Sigmoid colon (tissue), 7 donors: Measurements from ENCODE around the gene CTRB2. TPM values are rescaled to one million over a fixed set of nuclear protein-coding genes. Genes with fewer than 3 reads are reported as not detected.

Source experiments
- DNase-seq: peaks from one replicate; pipeline ENCODE4 v3.0.0-alpha.2; 2019
- H3K27ac ChIP-seq, 4 donors: fragments of 200-600 bp; sonication (generic); one replicate each; pipeline ENCODE4 v1.5.1; 2016 to 2019; ENCODE audit warnings: mild to moderate bottlenecking in 1 of 4
- H3K27me3 ChIP-seq, 3 donors: fragments of 200-600 bp; sonication (generic); one replicate each; pipeline ENCODE4 v1.5.1; 2019; ENCODE audit warnings: mild to moderate bottlenecking in 1 of 3
- H3K36me3 ChIP-seq, 4 donors: fragments of 200-600 bp; sonication (generic); one replicate each; pipeline ENCODE4 v1.5.1; 2016 to 2019
- H3K4me1 ChIP-seq, 4 donors: fragments of 200-600 bp; sonication (generic); one replicate each; pipeline ENCODE4 v1.5.1; 2017 to 2019
- H3K4me3 ChIP-seq, 4 donors: fragments of 200-600 bp; sonication (generic); one replicate each; pipeline ENCODE4 v1.5.1; 2017 to 2019; ENCODE audit warnings: mild to moderate bottlenecking in 2 of 4, moderate library complexity in 1 of 4
- H3K9me3 ChIP-seq, 4 donors: fragments of 200-600 bp in 3 of 4; sonication (generic) in 3 of 4; one replicate each; pipeline versions ENCODE4 v1.5.1 to v1.6.1; 2013 to 2019
- CTCF ChIP-seq, 4 experiments: fragments of 450-650 bp in 3 of 4; fragments of 200-600 bp in 1 of 4; IDR thresholded peaks; one replicate each; pipeline ENCODE4 v1.5.1; 2016 to 2019; ENCODE audit warnings: antibody characterized with exemption in 4 of 4, mild to moderate bottlenecking in 3 of 4, moderate library complexity in 2 of 4
- EP300 ChIP-seq, 4 donors: sonication (generic); formaldehyde crosslinking; IDR thresholded peaks; one replicate each; pipeline ENCODE4 v1.6.1; 2017; ENCODE audit warnings: antibody characterized with exemption in 4 of 4
- POLR2A ChIP-seq, 2 donors: fragments of 450-650 bp; IDR thresholded peaks; one replicate each; pipeline ENCODE4 v1.6.1; 2016; ENCODE audit warnings: antibody characterized with exemption in 2 of 2, mild to moderate bottlenecking in 2 of 2, moderate library complexity in 2 of 2
- POLR2AphosphoS5 ChIP-seq, 4 donors: sonication (generic); formaldehyde crosslinking; IDR thresholded peaks; one replicate each; pipeline ENCODE4 v1.6.1; 2017; ENCODE audit warnings: antibody characterized with exemption in 4 of 4
- WGBS, 2 donors: extraction: QIAGEN DNeasy Blood & Tissue Kit; methylation state at CpG; one replicate each; pipeline ENCODE4 v1.1.7; 2013; 5-methylcytosine and 5-hydroxymethylcytosine counted together
- intact Hi-C: fragments of 100-400 bp; cut with DNase I; formaldehyde crosslinking; loops from one replicate; pipeline ENCODE4 v1.15.1; 2023
- polyA plus RNA-seq, 3 donors: library from polyadenylated mRNA; stranded (reverse); fragments of 200-250 nt; gene quantifications; one replicate each; pipeline ENCODE4 v1.2.3, GENCODE V29; 2013
- total RNA-seq, 4 donors: library from RNA; depleted of rRNA; stranded (reverse); fragments of >200 nt; gene quantifications; one replicate each; pipeline ENCODE4 v1.1.0, GENCODE V29; 2016
- donor health status: healthy with polysubstance abuse.
- donor health status: Bipolar disorder and iron deficiency.
- donor health status: healthy.

The CTRB2 gene
- total and polyA plus RNA-seq, 7 donors, result 0.42 to 17.4 TPM; not detected in 5

- Histone ChIP-seq H3K4me3 (peak overlapping the region in 1 of 4 donors; percentile 18), H3K36me3 (peaks cover 12 to 54% (median 30%) of the 10 kb centered on the region in 4 donors), H3K27ac (peak overlapping the region; percentile 82 to 92 (median 84)), H3K9me3 (no peaks in the 10 kb centered on the region), H3K4me1 (peaks cover 0 to 61% (median 50%) of the 10 kb centered on the region in 4 donors), H3K27me3 (no peaks in the 10 kb centered on the region)
- TF ChIP-seq POLR2AphosphoS5 (IDR thresholded peaks at IDR 0.05) (peak; percentile 64 to 75 (median 74)), CTCF (IDR thresholded peaks at IDR 0.05) (peak in 1 of 4 experiments; percentile 6), EP300 (IDR thresholded peaks at IDR 0.05) (peak in 2 of 4 donors; percentile 33 to 40), POLR2A (IDR thresholded peaks at IDR 0.05) (no peak)
- intact Hi-C loops, result loop anchor here (1.0 to 10.0 kb wide), 2 partner anchors 27 to 253 kb away; partner anchors contain the start of gene WDR59
- peak; percentile 96 for DNase-seq
- 68 to 70% methylated on average over 25 of the region's 25 CpGs for WGBS, 2 donors
Observed at GRCh38 chr16:75238132-75238852, 31.3 kb upstream of the CTRB2 start.

DNA sequence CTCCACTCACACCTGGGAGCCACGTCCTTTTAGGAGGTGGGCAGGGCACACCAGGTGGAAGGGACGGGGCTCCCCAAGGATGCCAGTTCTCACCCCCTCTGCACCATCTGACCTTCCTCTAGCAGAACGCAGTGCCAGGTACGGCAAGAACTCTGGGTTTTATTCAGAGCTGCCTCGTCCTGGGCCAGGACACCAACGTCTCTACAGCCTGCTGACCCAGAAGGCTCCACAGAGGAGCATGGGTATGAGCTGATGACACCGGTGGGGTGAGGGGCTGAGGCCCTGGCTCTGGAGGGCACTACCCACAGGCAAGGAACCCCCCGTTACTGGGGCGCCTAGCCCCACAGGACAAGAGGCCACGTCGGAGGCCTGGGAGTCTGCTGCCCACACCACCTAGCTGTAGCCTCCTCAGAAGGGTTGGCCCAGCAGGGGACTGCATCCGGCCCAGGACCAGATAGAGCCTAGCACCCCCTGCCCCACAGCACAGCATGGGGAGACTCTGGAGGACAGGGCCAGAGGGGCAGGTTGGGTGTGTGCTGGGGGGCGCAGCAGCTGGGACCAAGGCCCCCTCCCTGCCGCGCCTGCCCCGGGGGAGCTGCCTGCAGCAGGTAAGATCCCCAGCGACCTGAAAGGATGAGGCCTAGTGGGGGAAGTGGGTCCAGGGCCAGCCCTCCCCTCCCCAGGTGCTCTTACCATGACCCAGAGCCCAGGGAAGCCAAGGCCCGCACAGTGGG is 30.6 kb upstream of the CTRB2 start:
- Histone ChIP-seq H3K9me3 (no peaks in the 10 kb centered on the region), H3K27ac (peak overlapping the region; percentile 82 to 92 (median 84)), H3K4me1 (peaks cover 0 to 58% (median 49%) of the 10 kb centered on the region in 4 donors), H3K36me3 (peaks cover 12 to 56% (median 33%) of the 10 kb centered on the region in 4 donors), H3K4me3 (no peak overlapping the region), H3K27me3 (no peaks in the 10 kb centered on the region)
- intact Hi-C loops, result loop anchor here (1.0 to 10.0 kb wide), 2 partner anchors 28 to 253 kb away; partner anchors contain the start of gene WDR59
- peak; percentile 64 for DNase-seq
- no peak for TF ChIP-seq POLR2A (IDR thresholded peaks at IDR 0.05)
- TF ChIP-seq CTCF (IDR thresholded peaks at IDR 0.05), result peak in 1 of 4 experiments; percentile 8
- TF ChIP-seq EP300 (IDR thresholded peaks at IDR 0.05), result no peak
- no peak for TF ChIP-seq POLR2AphosphoS5 (IDR thresholded peaks at IDR 0.05)
- 88 to 89% methylated on average over 18 of the region's 18 CpGs for WGBS, 2 donors

DNA sequence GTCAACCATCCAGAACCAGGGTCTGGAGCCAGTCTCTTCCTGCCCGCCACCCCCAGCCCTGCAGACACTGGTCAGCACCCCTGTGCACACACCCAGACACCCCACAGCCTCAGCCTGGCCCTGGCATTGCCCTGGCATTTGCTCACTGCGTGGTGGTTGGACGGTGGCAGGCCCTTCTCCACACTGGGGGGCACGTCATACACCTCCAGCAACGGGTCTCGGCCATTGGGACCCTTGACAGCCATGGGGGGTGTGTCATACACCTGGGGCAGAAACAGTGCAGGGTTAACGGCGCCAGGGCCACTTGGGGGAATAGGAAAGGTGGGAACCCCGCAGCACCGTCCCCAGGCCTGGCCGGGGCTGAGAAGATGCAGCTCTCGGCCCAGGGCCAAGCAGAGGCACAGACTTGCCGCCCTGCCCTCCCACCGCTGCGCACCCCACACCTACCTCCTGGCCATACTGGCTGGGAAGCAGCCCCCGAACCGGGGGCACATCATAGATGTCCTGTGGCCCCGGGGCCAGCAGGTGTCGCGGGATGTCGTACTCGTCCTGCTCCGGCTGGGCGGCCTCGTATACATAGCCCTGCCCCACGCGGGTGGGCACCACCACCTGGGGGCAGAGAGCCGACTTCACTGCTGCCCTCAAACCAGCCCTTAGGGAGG is 29.9 kb upstream of the CTRB2 start:
- 91 to 93% methylated on average over 28 of the region's 28 CpGs for WGBS, 2 donors

More for the DNA sequence above, 29.9 kb upstream of the CTRB2 start:
- intact Hi-C loops, result loop anchor here (10.0 kb wide), 1 partner anchor 252 kb away; the partner anchor contains the start of gene WDR59
- H3K4me1 ChIP-seq, result peaks cover 0 to 58% (median 49%) of the 10 kb centered on the region in 4 donors
- H3K9me3 ChIP-seq, result no peaks in the 10 kb centered on the region
- H3K4me3 ChIP-seq, result no peak overlapping the region
- H3K27ac ChIP-seq, result peak overlapping the region in 3 of 4 donors; percentile 82 to 92 (median 86)
- no peak for TF ChIP-seq CTCF (IDR thresholded peaks at IDR 0.05)
- TF ChIP-seq EP300 (IDR thresholded peaks at IDR 0.05), result no peak
- TF ChIP-seq POLR2AphosphoS5 (IDR thresholded peaks at IDR 0.05), result no peak
- no peak for TF ChIP-seq POLR2A (IDR thresholded peaks at IDR 0.05)
- no peaks in the 10 kb centered on the region for H3K27me3 ChIP-seq
- DNase-seq, result no peak
- H3K36me3 ChIP-seq, result peaks cover 6 to 56% (median 30%) of the 10 kb centered on the region in 4 donors
